Neural cell (in vitro differentiated cells): ENCODE results near the gene CAST. TPM values are rescaled to one million over a fixed set of nuclear protein-coding genes. Genes with fewer than 3 reads are reported as not detected.

Source experiments
- H2AFZ ChIP-seq: fragments of 200-600, 300-800 bp; sonication (generic), shearing (Covaris generic); 2 replicates; pipeline ENCODE4 v1.6.0; 2014; ENCODE audit warnings: low read depth, mild to moderate bottlenecking, antibody characterized with exemption, low read length, moderate library complexity
- H3F3A ChIP-seq: fragments of 200-600 bp; shearing (Covaris generic); 2 replicates; pipeline ENCODE4 v1.6.1; 2016; ENCODE audit warnings: mild to moderate bottlenecking, moderate library complexity, mixed read lengths, antibody characterized with exemption, low read length; ENCODE audit not compliant: insufficient read depth, poor library complexity, severe bottlenecking
- H3K27ac ChIP-seq: fragments of 200-600, 300-800 bp; sonication (generic), shearing (Covaris generic); 2 replicates; pipeline ENCODE4 v1.5.1; 2014; ENCODE audit warnings: mild to moderate bottlenecking, low read length, moderate library complexity
- H3K27me3 ChIP-seq: fragments of 300-800, 200-600 bp; sonication (generic), shearing (Covaris generic); 2 replicates; pipeline ENCODE4 v1.6.0; 2014; ENCODE audit warnings: mild to moderate bottlenecking, low read depth, low read length, moderate library complexity; ENCODE audit not compliant: insufficient read depth
- H3K36me3 ChIP-seq: fragments of 300-800, 200-600 bp; sonication (generic), shearing (Covaris generic); 2 replicates; pipeline ENCODE4 v1.5.1; 2014; ENCODE audit warnings: mild to moderate bottlenecking, antibody characterized with exemption, low read length, moderate library complexity; ENCODE audit not compliant: insufficient read depth
- H3K4me2 ChIP-seq: fragments of 300-800, 200-600 bp; sonication (generic), shearing (Covaris generic); 2 replicates; pipeline ENCODE4 v1.6.0; 2014; ENCODE audit warnings: mild to moderate bottlenecking, low read length
- H3K4me3 ChIP-seq: fragments of 300-800, 200-600 bp; sonication (generic), shearing (Covaris generic); 2 replicates; pipeline ENCODE4 v1.5.1; 2014; ENCODE audit warnings: mild to moderate bottlenecking, low read length, moderate library complexity
- H3K79me2 ChIP-seq: fragments of 200-600 bp; shearing (Covaris generic); replicated peaks from 2 replicates; pipeline ENCODE4 v1.6.0; 2014; ENCODE audit warnings: mild to moderate bottlenecking, low read length, moderate library complexity; ENCODE audit not compliant: insufficient read depth
- H3K9ac ChIP-seq: fragments of 300-800, 200-600 bp; sonication (generic), shearing (Covaris generic); 2 replicates; pipeline ENCODE4 v1.6.1; 2016; ENCODE audit warnings: mild to moderate bottlenecking, low read length, mixed read lengths
- H3K9me2 ChIP-seq: fragments of 200-600 bp; shearing (Covaris generic); 2 replicates; pipeline ENCODE4 v1.6.1; 2016; ENCODE audit warnings: mild to moderate bottlenecking, low read length, mixed read lengths; ENCODE audit not compliant: insufficient read depth
- H3K9me3 ChIP-seq: fragments of 200-600, 300-800 bp; sonication (generic), shearing (Covaris generic); 2 replicates; pipeline ENCODE4 v1.6.1; 2016; ENCODE audit warnings: mild to moderate bottlenecking, mixed run types, low read length, moderate library complexity, mixed read lengths
- H4K20me1 ChIP-seq: fragments of 200-600 bp; shearing (Covaris generic); 2 replicates; pipeline ENCODE4 v1.6.1; 2016; ENCODE audit warnings: mild to moderate bottlenecking, mixed run types; ENCODE audit not compliant: insufficient read depth
- CTCF ChIP-seq: fragments of 450-650 bp; IDR thresholded peaks from 2 replicates; pipeline ENCODE4 v1.5.1; 2014; ENCODE audit warnings: antibody characterized with exemption, mild to moderate bottlenecking, moderate library complexity; ENCODE audit not compliant: poor library complexity, severe bottlenecking
- EP300 ChIP-seq: fragments of 450-650 bp; conservative IDR thresholded peaks from 2 replicates; pipeline ENCODE4 v1.6.1; 2014; ENCODE audit warnings: antibody characterized with exemption, mild to moderate bottlenecking, moderate library complexity; ENCODE audit not compliant: poor library complexity, severe bottlenecking
- EZH2 ChIP-seq: fragments of 200-600, 300-800 bp; shearing (Covaris generic), sonication (generic); IDR thresholded peaks from 2 replicates; pipeline ENCODE4 v1.6.1; 2014; ENCODE audit warnings: antibody characterized with exemption, low read length, borderline replicate concordance, mild to moderate bottlenecking; ENCODE audit not compliant: insufficient read depth, poor library complexity, severe bottlenecking
- MXI1 ChIP-seq: fragments of 450-650 bp; conservative IDR thresholded peaks from 2 replicates; pipeline ENCODE4 v1.6.1; 2014; ENCODE audit warnings: antibody characterized with exemption, mild to moderate bottlenecking; ENCODE audit not compliant: poor library complexity, severe bottlenecking
- POLR2AphosphoS5 ChIP-seq: IDR thresholded peaks from 2 replicates; pipeline ENCODE4 v1.6.1; 2012
- RAD21 ChIP-seq: fragments of 450-650 bp; conservative IDR thresholded peaks from 2 replicates; pipeline ENCODE4 v1.6.1; 2014; ENCODE audit warnings: antibody characterized with exemption, mild to moderate bottlenecking, moderate library complexity
- REST ChIP-seq: IDR thresholded peaks from 2 replicates; pipeline ENCODE4 v1.6.1; 2012; ENCODE audit warnings: borderline replicate concordance
- SMC3 ChIP-seq: fragments of 450-650 bp; conservative IDR thresholded peaks from 2 replicates; pipeline ENCODE4 v1.6.1; 2014; ENCODE audit warnings: antibody characterized with exemption, mild to moderate bottlenecking, moderate library complexity; ENCODE audit not compliant: poor library complexity
- TAF1 ChIP-seq: IDR thresholded peaks from 2 replicates; pipeline ENCODE4 v1.6.1; 2012; ENCODE audit warnings: low read depth
- polyA plus RNA-seq: library from polyadenylated mRNA; depleted of rRNA; stranded (reverse); fragments of >200 nt; gene quantifications from 2 replicates; pipeline ENCODE4 v1.2.3, GENCODE V29; 2014

CAST gene
- polyA plus RNA-seq, 1 donor from 2014 or later, result 8.4 TPM

DNA sequence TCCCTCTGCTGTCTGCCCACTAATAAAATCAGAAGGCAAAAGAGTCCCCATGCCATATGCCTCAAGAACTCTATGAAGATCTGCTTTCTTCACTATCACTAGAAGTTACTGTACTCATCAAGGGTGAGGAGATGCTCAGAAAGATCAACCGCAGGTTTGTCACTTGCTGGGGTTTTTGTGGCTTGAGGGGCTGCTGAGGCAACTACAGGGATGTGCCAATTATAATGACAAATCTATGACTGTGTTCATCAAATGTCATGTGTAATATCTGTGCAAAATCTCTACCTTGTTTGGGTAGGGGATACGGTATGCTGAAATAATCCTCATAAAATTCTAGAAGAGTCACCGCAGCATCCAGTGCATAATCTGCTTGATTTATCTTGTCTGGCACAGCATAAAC lies 132.6 kb downstream of the CAST start:
- no peaks in the 10 kb centered on the region for H3K79me2 ChIP-seq

GRCh38 chr5:96795626-96796025 lies 133.4 kb downstream of the CAST start:
- H3K36me3 ChIP-seq, result peaks cover 5% of the 10 kb centered on the region
- no peak overlapping the region for H3K9ac ChIP-seq
- H4K20me1 ChIP-seq, result no peaks in the 10 kb centered on the region
- no peaks in the 10 kb centered on the region for H3K79me2 ChIP-seq
- no peak overlapping the region for H3K4me3 ChIP-seq
- H3K9me2 ChIP-seq, result no peaks in the 10 kb centered on the region
- no peak overlapping the region for H3K4me2 ChIP-seq
- no peaks in the 10 kb centered on the region for H3K27me3 ChIP-seq
- no peak overlapping the region for H2AFZ ChIP-seq
- H3K27ac ChIP-seq, result no peak overlapping the region
- H3K9me3 ChIP-seq, result no peaks in the 10 kb centered on the region
- H3F3A ChIP-seq, result peaks cover 8% of the 10 kb centered on the region
- TF ChIP-seq CTCF (no peak), SMC3 (no peak), RAD21 (no peak), EZH2 (no peak), POLR2AphosphoS5 (no peak), REST (no peak), TAF1 (no peak)

More for the DNA sequence above, 132.6 kb downstream of the CAST start:
- Histone ChIP-seq H3F3A (peaks cover 8% of the 10 kb centered on the region), H3K9me2 (no peaks in the 10 kb centered on the region), H3K9me3 (no peaks in the 10 kb centered on the region), H4K20me1 (no peaks in the 10 kb centered on the region), H2AFZ (no peak overlapping the region), H3K4me2 (no peak overlapping the region), H3K27me3 (no peaks in the 10 kb centered on the region), H3K36me3 (peaks cover 5% of the 10 kb centered on the region), H3K27ac (no peak overlapping the region), H3K4me3 (no peak overlapping the region), H3K9ac (no peak overlapping the region)
- TF ChIP-seq SMC3, result no peak
- no peak for TF ChIP-seq CTCF
- no peak for TF ChIP-seq EP300
- no peak for TF ChIP-seq EZH2
- no peak for TF ChIP-seq REST
- TF ChIP-seq RAD21, result no peak
- no peak for TF ChIP-seq TAF1
- TF ChIP-seq MXI1, result no peak
- no peak for TF ChIP-seq POLR2AphosphoS5
